GM18499 (cell line): ENCODE data around the gene TIMM17A.
"Not testable (repeated sequence)": the region's sequence is repeated elsewhere in the genome, so short reads cannot be mapped to it uniquely, and the experiment has no call there.

Experiments used
- ATAC-seq: cut with Tn5 transposase; IDR thresholded peaks from one replicate; pipeline ENCODE4 v1.9.1; 2021; ENCODE audit warnings: moderate number of reproducible peaks; ENCODE audit not compliant: insufficient read depth, unreplicated experiment

The TIMM17A gene

DNA sequence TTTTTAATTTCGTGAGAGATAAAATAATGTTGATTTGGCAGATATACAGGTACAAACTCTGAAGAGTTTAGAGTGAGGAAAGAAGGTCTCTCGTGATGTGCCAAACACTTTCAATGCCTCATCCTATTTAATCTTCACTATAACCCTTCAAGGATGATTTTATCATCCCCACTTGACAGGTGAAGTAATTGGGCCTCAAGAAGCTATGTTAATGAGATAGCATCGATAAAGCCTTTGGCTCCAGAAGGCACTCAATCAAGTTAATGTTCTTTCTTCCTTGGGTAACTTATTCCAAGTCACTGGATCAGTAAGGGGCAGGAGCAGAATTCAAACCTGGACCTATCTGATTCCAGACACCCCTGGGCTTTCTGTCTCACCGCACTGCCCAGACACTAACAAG, 16.2 kb upstream of the TIMM17A start:
- ATAC-seq, result no peak

DNA sequence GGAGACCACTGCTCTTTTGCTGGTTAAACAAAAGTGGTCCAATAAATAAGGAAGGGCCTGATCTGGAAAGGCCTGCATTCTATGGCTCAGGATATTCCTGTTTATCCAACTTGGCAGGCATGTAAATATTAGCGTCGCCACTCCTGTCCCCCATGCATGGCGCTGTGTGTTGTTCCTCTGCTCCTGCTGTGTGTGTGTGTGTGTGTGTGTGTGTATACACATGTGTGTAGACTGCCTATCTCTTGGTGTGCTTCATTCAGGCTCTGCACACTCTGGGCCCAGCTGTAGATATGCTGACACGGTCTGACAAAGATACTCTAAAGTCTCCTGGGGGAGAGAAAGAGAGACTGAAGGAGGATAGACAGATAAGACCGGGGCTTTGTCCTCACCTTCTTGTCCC, 15.7 kb upstream of the TIMM17A start:
- no peak for ATAC-seq

DNA sequence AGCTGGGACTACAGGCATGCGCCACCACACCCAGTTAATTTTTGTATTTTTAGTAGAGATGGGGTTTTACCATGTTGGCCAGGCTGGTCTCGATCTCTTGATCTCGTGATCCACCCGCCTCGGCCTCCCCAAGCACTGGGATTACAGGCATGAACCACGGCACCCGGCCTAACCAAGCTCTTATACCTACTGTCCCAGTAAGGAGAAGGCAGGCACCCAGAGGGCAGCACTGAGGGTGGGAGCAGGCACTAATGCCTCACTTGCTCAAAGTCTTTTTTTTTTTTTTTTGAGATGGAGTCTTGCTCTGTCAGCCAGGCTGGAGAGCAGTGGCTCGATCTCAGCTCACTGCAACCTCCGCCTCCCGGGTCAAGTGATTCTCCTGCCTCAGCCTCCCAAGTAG, 15.0 kb upstream of the TIMM17A start:
- ATAC-seq, result not testable (repeated sequence)

GRCh38 chr1:201941420-201942128, 13.7 kb upstream of the TIMM17A start:
- ATAC-seq, result no peak

DNA sequence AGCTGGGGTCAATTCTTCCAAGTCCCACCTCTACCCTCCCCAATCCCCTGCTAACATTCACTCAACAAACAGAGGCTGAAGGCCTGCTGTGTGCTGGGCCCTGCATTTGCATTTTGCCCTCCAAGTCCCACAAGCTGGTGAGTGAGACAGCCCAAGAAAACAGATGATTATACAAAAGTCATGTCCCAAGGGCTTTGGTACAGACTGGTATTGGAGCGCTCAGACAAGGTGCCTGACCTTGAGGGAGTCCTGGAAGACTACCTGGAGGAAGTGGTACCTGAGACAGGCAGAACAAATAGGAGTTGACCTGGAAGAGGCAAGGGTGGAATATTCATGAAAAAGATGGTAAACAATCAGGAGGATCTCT, 13.2 kb upstream of the TIMM17A start:
- ATAC-seq, result no peak

- no peak for ATAC-seq
These were observed 11.3 kb upstream of the TIMM17A start for GRCh38 chr1:201944002-201944401.

GRCh38 chr1:201944639-201945038, 10.7 kb upstream of the TIMM17A start:
- no peak for ATAC-seq

DNA sequence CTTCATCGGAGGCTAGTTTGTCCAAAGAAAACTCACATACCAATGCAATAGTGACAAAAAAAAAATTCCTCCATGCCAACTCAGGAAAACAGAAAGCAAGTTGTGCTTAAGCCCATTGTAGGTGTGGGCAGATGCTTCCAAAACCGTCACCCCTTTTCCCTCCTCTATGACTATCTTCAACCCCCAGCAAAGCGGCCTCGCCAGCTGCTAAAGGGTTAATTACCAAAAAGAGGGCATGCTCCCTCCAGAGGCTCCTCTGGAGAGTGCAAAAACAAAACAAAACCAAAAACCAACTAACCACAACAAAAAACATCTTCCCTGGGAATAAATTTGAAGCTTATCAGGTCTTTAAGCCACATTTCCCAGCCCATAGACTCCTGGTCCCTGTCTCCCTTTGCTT, 10.1 kb upstream of the TIMM17A start:
- no peak for ATAC-seq

- ATAC-seq, result no peak
These were observed 9.5 kb upstream of the TIMM17A start for GRCh38 chr1:201945863-201946223.

DNA sequence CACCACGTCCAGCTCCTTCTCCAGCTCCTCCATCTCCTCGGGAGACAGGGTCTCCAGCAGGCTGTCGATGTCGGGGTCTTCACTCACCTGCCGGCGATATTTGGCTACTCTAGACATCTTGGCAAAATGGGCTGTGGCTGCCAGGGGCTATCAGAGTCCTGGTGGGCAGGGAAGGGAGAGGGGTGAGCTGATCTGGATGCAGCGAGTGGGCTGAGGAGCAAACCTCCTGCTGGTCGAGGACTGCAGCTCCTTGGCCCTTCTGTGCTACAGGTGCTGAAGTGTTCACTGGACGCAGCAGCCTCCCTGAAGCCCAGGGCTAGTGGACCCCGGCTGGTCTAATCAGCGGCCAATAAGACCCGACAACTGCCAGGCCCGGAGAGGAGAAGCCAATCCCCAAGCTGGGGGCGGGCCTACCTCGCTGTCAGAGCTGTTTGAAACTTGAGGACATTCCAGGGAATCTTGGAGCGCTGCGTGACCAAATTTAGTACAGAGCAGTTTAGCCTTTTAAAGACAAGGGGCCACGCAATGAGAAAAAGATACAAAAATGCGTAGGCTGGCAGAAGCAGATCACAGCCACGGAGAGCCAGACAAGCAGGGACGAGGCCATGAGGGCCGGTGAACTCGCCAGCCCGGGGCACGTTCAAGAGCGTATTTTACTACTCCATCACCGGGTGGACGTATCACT, 8.9 kb upstream of the TIMM17A start, which contains the start of gene LMOD1:
LMOD1 (minus strand) TSS at position 325 of the 685 bp plus-strand sequence; CDS start at position 117, 208 bp downstream.
- no peak for ATAC-seq

GRCh38 chr1:201947697-201948008, 7.7 kb upstream of the TIMM17A start:
- ATAC-seq, result no peak

DNA sequence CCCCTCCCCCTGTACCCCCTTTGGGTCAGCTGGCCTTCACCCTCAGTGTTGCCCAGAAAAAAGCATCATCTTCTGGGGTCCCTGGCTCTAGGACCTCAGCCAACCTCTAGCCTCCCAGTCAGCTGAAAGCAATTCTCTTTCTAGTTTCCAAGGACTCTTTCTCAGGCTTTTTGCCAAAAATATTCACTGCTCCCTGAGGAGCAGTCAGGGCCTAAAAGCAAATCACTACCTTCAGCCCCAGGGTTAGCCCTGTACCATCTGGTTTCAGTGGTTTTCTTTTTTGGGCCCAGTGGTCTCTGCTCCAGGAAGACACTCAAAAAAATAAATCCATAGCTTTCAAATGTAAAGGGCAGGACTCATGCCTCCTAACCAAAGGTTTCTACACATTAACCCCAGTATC, 5.8 kb upstream of the TIMM17A start:
- no peak for ATAC-seq

DNA sequence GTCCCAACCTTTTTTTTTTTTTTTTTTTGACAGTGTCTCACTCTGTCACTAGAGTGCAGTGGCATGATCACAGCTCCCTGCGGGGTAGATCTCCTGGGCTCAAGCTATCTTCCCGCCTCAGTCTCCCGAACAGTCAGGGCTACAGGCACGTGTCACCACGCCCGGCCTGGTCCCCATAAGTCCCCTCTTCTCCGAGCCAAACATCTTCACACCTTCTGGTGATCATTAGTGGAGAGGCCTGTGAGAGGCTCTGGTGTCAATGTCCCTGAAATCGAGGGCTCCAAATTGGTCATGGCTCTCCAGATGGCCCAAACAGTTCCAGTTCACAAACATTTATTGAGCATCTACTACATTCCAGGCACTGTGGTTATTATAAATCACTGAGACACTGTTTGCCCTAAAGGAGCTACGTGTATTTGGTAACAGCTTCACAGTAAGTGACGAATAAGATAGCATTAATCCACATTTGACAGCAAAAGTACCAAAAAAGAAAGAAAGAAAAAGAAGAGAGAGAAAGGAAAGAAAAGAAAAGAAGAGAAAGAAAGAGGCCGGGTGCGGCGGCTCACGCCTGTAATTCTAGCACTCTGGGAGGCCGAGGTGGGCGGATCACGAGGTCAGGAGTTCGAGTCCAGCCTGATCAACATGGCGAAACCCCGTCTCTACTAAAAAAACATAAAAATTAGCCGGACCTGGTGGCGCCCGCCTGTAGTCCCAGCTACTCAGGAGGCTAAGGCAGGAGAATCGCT, 867 bp upstream of the TIMM17A start:
- ATAC-seq, result no peak

GRCh38 chr1:201955729-201956143, 433 bp downstream of the TIMM17A start:
- ATAC-seq, result no peak

GRCh38 chr1:201958348-201958747, 3.0 kb downstream of the TIMM17A start:
- no peak for ATAC-seq

DNA sequence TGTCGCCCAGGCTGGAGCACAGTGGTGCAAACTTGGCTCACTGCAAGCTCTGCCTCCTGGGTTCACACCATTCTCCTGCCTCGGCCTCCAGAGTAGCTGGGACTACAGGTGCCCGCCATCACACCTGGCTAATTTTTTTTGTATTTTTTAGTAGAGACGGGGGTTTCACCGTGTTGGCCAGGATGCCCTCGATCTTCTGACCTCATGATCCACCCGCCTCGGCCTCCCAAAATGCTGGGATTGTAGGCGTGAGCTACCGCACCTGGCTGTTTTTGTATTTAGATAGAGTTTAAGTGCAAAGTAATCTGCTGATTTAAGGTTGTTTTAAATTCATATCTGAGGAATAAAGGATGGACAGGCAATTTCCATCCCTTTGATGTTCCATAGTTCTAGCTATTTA, 7.1 kb downstream of the TIMM17A start:
- not testable (repeated sequence) for ATAC-seq

GRCh38 chr1:201964261-201964660, 9.0 kb downstream of the TIMM17A start:
- no peak for ATAC-seq

DNA sequence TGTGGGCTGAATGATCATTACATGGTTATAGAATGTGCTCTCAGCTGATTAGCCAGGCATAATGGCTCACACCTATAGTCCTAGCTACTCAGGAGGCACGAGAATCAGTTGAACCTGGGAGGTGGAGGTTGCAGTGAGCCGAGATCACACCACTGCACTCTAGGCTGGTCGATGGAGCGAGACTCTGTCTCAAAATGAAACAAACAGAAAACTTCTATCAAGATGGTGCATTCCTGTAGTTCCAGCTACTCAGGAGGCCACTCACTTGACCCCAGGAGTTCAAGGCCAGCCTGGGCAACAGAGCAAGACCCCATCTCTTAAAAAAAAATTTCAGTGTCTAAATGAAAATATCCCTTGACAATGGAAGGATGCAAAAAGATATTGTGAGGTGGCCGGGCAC, 10.9 kb downstream of the TIMM17A start:
- no peak for ATAC-seq

GRCh38 chr1:201968202-201968925, 13.1 kb downstream of the TIMM17A start:
- ATAC-seq, result no peak

DNA sequence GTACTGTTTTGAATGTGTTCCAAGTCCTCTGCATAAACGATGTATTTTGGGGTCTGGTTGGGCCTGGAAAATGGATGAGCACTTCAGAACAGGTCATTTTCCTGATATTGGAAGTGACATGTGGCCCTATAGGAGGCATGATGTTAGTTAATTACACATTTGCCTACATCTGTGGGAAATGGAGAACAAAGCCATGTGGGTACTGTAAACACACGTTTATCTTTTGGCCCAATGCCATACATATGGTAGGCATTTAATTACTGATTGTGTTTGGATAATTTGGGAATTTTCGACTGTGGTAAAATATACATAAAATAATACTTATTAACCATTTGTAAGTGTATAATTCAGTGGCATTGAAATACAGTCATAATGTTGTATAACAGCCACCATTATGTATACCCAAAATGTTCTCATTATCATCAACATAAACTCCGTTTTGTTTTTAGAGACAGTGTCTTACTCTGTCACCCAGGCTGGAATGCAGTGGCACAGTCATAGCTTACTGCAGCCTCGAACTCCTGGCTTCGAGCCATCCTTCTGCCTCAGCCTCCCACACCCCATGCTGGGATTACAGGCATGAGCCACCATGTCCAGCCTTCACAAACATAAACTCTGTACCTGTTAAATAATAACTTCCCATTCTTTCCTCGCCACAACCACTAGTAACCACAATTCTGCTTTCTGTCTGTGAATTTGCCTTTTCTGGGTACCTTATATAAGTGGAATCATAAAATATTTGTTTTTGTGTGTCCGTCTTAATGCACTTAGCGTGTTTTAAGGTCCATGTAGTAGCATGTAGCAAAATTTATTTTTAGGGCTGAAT, 15.2 kb downstream of the TIMM17A start:
- ATAC-seq, result no peak
